Stimulated activated naive B cell treated with anti-CD40 and anti-IgM and Interleukin-4, amounts not matched to agents 10 μg/mL and 1 μg/mL and 100 μg/mL, for 72 hours (primary cell): ENCODE data around the gene GPC1.

ENCODE experiments used
- ATAC-seq, 2 donors: fragments of 150-1000 bp; cut with Tn5 transposase; replicated peaks; 2 replicates each; pipeline ENCODE4 v1.10.0; 2021; ENCODE audit warnings: moderate library complexity in 1 of 2
- DNase-seq: peaks from one replicate; pipeline ENCODE4 v3.0.0; 2021
- H3K27ac Mint-ChIP-seq: one replicate; pipeline ENCODE4 v1.8.0; 2022; ENCODE audit warnings: mild to moderate bottlenecking, mixed read lengths
- H3K27me3 Mint-ChIP-seq, 2 donors: one replicate each; pipeline ENCODE4 v1.8.0; 2022; ENCODE audit warnings: mixed read lengths in 2 of 2
- H3K36me3 Mint-ChIP-seq, 2 donors: one replicate each; pipeline ENCODE4 v1.8.0; 2022; ENCODE audit warnings: mixed read lengths in 2 of 2, mild to moderate bottlenecking in 1 of 2
- H3K4me1 Mint-ChIP-seq, 2 donors: one replicate each; pipeline ENCODE4 v1.8.0; 2022; ENCODE audit warnings: mixed read lengths in 2 of 2, mild to moderate bottlenecking in 1 of 2
- H3K4me3 Mint-ChIP-seq, 2 donors: one replicate each; pipeline ENCODE4 v1.8.0; 2022; ENCODE audit warnings: mild to moderate bottlenecking in 2 of 2, mixed read lengths in 2 of 2, moderate library complexity in 1 of 2
- H3K9me3 Mint-ChIP-seq, 2 donors: one replicate each; pipeline ENCODE4 v1.8.0; 2022; ENCODE audit warnings: mixed read lengths in 2 of 2, mild to moderate bottlenecking in 1 of 2

GPC1 gene

GRCh38 chr2:240428245-240428644, 7.2 kb upstream of the GPC1 start:
- peaks cover 9 to 19% of the 10 kb centered on the region in 2 donors for H3K9me3 Mint-ChIP-seq
- DNase-seq (no peak), ATAC-seq (no peak)
- no peak overlapping the region for H3K27ac Mint-ChIP-seq
- no peak overlapping the region for H3K4me3 Mint-ChIP-seq
- peaks cover 18 to 35% of the 10 kb centered on the region in 2 donors for H3K27me3 Mint-ChIP-seq
- H3K4me1 Mint-ChIP-seq = peaks cover 0 to 7% of the 10 kb centered on the region in 2 donors
- H3K36me3 Mint-ChIP-seq = peaks cover 0 to 2% of the 10 kb centered on the region in 2 donors

- H3K36me3 Mint-ChIP-seq = peaks cover 0 to 2% of the 10 kb centered on the region in 2 donors
- DNase-seq = no peak
- peaks cover 23 to 43% of the 10 kb centered on the region in 2 donors for H3K27me3 Mint-ChIP-seq
- peaks cover 2 to 14% of the 10 kb centered on the region in 2 donors for H3K4me1 Mint-ChIP-seq
- no peak overlapping the region for H3K27ac Mint-ChIP-seq
- peaks cover 9 to 19% of the 10 kb centered on the region in 2 donors for H3K9me3 Mint-ChIP-seq
- ATAC-seq = no peak
- no peak overlapping the region for H3K4me3 Mint-ChIP-seq
Observed at GRCh38 chr2:240429341-240429871, 6.1 kb upstream of the GPC1 start.

GRCh38 chr2:240429872-240430491, 5.5 kb upstream of the GPC1 start:
- no peak overlapping the region for H3K4me3 Mint-ChIP-seq
- H3K36me3 Mint-ChIP-seq = peaks cover 0 to 2% of the 10 kb centered on the region in 2 donors
- DNase-seq (no peak), ATAC-seq (no peak)
- peaks cover 5 to 19% of the 10 kb centered on the region in 2 donors for H3K4me1 Mint-ChIP-seq
- peaks cover 23 to 43% of the 10 kb centered on the region in 2 donors for H3K27me3 Mint-ChIP-seq
- H3K27ac Mint-ChIP-seq = no peak overlapping the region
- peaks cover 8 to 14% of the 10 kb centered on the region in 2 donors for H3K9me3 Mint-ChIP-seq

GRCh38 chr2:240430595-240430994, 4.9 kb upstream of the GPC1 start:
- no peak for DNase-seq
- Mint-ChIP-seq H3K4me3 (no peak overlapping the region), H3K27ac (no peak overlapping the region), H3K9me3 (peaks cover 5 to 11% of the 10 kb centered on the region in 2 donors), H3K4me1 (peaks cover 5 to 19% of the 10 kb centered on the region in 2 donors), H3K27me3 (peaks cover 23 to 43% of the 10 kb centered on the region in 2 donors), H3K36me3 (peaks cover 0 to 2% of the 10 kb centered on the region in 2 donors)
- no peak for ATAC-seq

- no peak for DNase-seq
- H3K4me1 Mint-ChIP-seq = peaks cover 5 to 19% of the 10 kb centered on the region in 2 donors
- no peak for ATAC-seq
- H3K27me3 Mint-ChIP-seq = peaks cover 23 to 38% of the 10 kb centered on the region in 2 donors
- no peak overlapping the region for H3K4me3 Mint-ChIP-seq
- H3K27ac Mint-ChIP-seq = no peak overlapping the region
- H3K36me3 Mint-ChIP-seq = no peaks in the 10 kb centered on the region
- H3K9me3 Mint-ChIP-seq = peaks cover 0 to 6% of the 10 kb centered on the region in 2 donors
Observed at GRCh38 chr2:240431271-240431660, 4.2 kb upstream of the GPC1 start.

GRCh38 chr2:240431661-240432424, 3.6 kb upstream of the GPC1 start:
- H3K27me3 Mint-ChIP-seq = peaks cover 24 to 37% of the 10 kb centered on the region in 2 donors
- peaks cover 7 to 23% of the 10 kb centered on the region in 2 donors for H3K4me1 Mint-ChIP-seq
- DNase-seq = no peak
- no peak overlapping the region for H3K27ac Mint-ChIP-seq
- no peak overlapping the region for H3K4me3 Mint-ChIP-seq
- H3K36me3 Mint-ChIP-seq = no peaks in the 10 kb centered on the region
- H3K9me3 Mint-ChIP-seq = peaks cover 0 to under 1% of the 10 kb centered on the region in 2 donors
- no peak for ATAC-seq

GRCh38 chr2:240432430-240432819, 3.0 kb upstream of the GPC1 start:
- no peak overlapping the region for H3K4me3 Mint-ChIP-seq
- peaks cover 30 to 43% of the 10 kb centered on the region in 2 donors for H3K27me3 Mint-ChIP-seq
- ATAC-seq (no peak), DNase-seq (no peak)
- H3K27ac Mint-ChIP-seq = no peak overlapping the region
- no peaks in the 10 kb centered on the region for H3K36me3 Mint-ChIP-seq
- peaks cover 7 to 29% of the 10 kb centered on the region in 2 donors for H3K4me1 Mint-ChIP-seq
- no peaks in the 10 kb centered on the region for H3K9me3 Mint-ChIP-seq

- Mint-ChIP-seq H3K36me3 (no peaks in the 10 kb centered on the region), H3K4me3 (no peak overlapping the region), H3K27ac (no peak overlapping the region), H3K9me3 (no peaks in the 10 kb centered on the region), H3K4me1 (peaks cover 11 to 35% of the 10 kb centered on the region in 2 donors), H3K27me3 (peaks cover 36 to 45% of the 10 kb centered on the region in 2 donors)
- no peak for ATAC-seq
- DNase-seq = no peak
Observed at GRCh38 chr2:240432820-240433801, 2.4 kb upstream of the GPC1 start.

- Mint-ChIP-seq H3K9me3 (no peaks in the 10 kb centered on the region), H3K27me3 (peaks cover 40 to 49% of the 10 kb centered on the region in 2 donors), H3K4me3 (peak overlapping the region; percentile 80 to 86), H3K4me1 (peaks cover 14 to 33% of the 10 kb centered on the region in 2 donors), H3K27ac (peak overlapping the region; percentile 62), H3K36me3 (no peaks in the 10 kb centered on the region)
- ATAC-seq (no peak), DNase-seq (no peak)
Observed at GRCh38 chr2:240433973-240434727, 1.3 kb upstream of the GPC1 start.

GRCh38 chr2:240434728-240435456, 571 bp upstream of the GPC1 start:
- Mint-ChIP-seq H3K4me1 (peaks cover 14 to 33% of the 10 kb centered on the region in 2 donors), H3K4me3 (peak overlapping the region; percentile 80 to 86), H3K27ac (peak overlapping the region; percentile 62), H3K9me3 (no peaks in the 10 kb centered on the region), H3K36me3 (no peaks in the 10 kb centered on the region), H3K27me3 (peaks cover 40 to 50% of the 10 kb centered on the region in 2 donors)
- peak; percentile 72 for DNase-seq
- peak; percentile 70 to 81 for ATAC-seq

- peak; percentile 22 to 24 for ATAC-seq
- no peaks in the 10 kb centered on the region for H3K36me3 Mint-ChIP-seq
- H3K4me3 Mint-ChIP-seq = peak overlapping the region; percentile 61 to 73
- H3K4me1 Mint-ChIP-seq = peaks cover 14 to 33% of the 10 kb centered on the region in 2 donors
- H3K27me3 Mint-ChIP-seq = peaks cover 40 to 57% of the 10 kb centered on the region in 2 donors
- no peaks in the 10 kb centered on the region for H3K9me3 Mint-ChIP-seq
- DNase-seq = no peak
- no peak overlapping the region for H3K27ac Mint-ChIP-seq
Observed at GRCh38 chr2:240435948-240436682, 652 bp downstream of the GPC1 start.
